GM12878 (cell line): ENCODE results near the gene CFDP1. TPM values are rescaled to one million over a fixed set of nuclear protein-coding genes. Genes with fewer than 3 reads are reported as not detected.

Source experiments
- CBX3 ChIP-seq: fragments of 200-600 bp; sonication (generic); IDR thresholded peaks from 2 replicates; pipeline ENCODE4 v1.6.1; 2016; ENCODE audit warnings: low read depth, borderline replicate concordance
- CEBPZ ChIP-seq: fragments of 150-350 bp; IDR thresholded peaks from 2 replicates; pipeline ENCODE4 v1.6.1; 2016; ENCODE audit warnings: low read depth, low read length
- CHD2 ChIP-seq: IDR thresholded peaks from 2 replicates; pipeline ENCODE4 v1.6.1; 2011; ENCODE audit warnings: low read depth, low read length, improper control_type of control experiment, borderline replicate concordance
- DPF2 ChIP-seq: fragments of 450-650 bp; IDR thresholded peaks from 2 replicates; pipeline ENCODE4 v1.6.1; 2017; ENCODE audit warnings: mild to moderate bottlenecking
- ESRRA ChIP-seq: IDR thresholded peaks from 2 replicates; pipeline ENCODE4 v1.6.1; 2012; ENCODE audit warnings: mild to moderate bottlenecking, low read length, improper control_type of control experiment
- GATAD2B ChIP-seq: fragments of 450-650 bp; conservative IDR thresholded peaks from 2 replicates; pipeline ENCODE4 v1.6.1; 2017; ENCODE audit warnings: low read depth, mild to moderate bottlenecking, moderate library complexity
- HCFC1 ChIP-seq: fragments of 150-350 bp; IDR thresholded peaks from 2 replicates; pipeline ENCODE4 v1.6.1; 2014; ENCODE audit warnings: low read length
- MXI1 ChIP-seq: fragments of 150-350 bp; IDR thresholded peaks from 2 replicates; pipeline ENCODE4 v1.6.1; 2011; ENCODE audit warnings: low read depth, mild to moderate bottlenecking, inconsistent platforms, low read length, improper control_type of control experiment
- NBN ChIP-seq: fragments of 450-650 bp; IDR thresholded peaks from 2 replicates; pipeline ENCODE4 v1.6.1; 2016
- NFXL1 ChIP-seq: fragments of 450-650 bp; IDR thresholded peaks from 2 replicates; pipeline ENCODE4 v1.6.1; 2017; ENCODE audit warnings: antibody characterized with exemption, mild to moderate bottlenecking, borderline replicate concordance
- NRF1 ChIP-seq: conservative IDR thresholded peaks from 2 replicates; pipeline ENCODE4 v1.6.1; 2011; ENCODE audit warnings: mild to moderate bottlenecking, low read depth, low read length, improper control_type of control experiment
- POLR2A ChIP-seq: IDR thresholded peaks from 2 replicates; pipeline ENCODE4 v1.6.1; 2011; ENCODE audit warnings: low read depth, mild to moderate bottlenecking, low read length
- RAD51 ChIP-seq: fragments of 450-650 bp; IDR thresholded peaks from 2 replicates; pipeline ENCODE4 v1.6.1; 2016; ENCODE audit warnings: moderate library complexity, mild to moderate bottlenecking, inconsistent platforms
- RB1 ChIP-seq: fragments of 450-650 bp; formaldehyde crosslinking; IDR thresholded peaks from 2 replicates; pipeline ENCODE4 v1.6.1; 2017; ENCODE audit warnings: mild to moderate bottlenecking, borderline replicate concordance
- STAT1 ChIP-seq: fragments of 450-650 bp; conservative IDR thresholded peaks from 2 replicates; pipeline ENCODE4 v1.6.1; 2014; ENCODE audit warnings: antibody characterized with exemption, mild to moderate bottlenecking
- SUZ12 ChIP-seq: fragments of 200-600 bp; sonication (generic); IDR thresholded peaks from one replicate; pipeline ENCODE4 v1.6.1; 2018; ENCODE audit warnings: antibody characterized with exemption, mild to moderate bottlenecking; ENCODE audit not compliant: unreplicated experiment
- TAF1 ChIP-seq: IDR thresholded peaks from 2 replicates; pipeline ENCODE4 v1.6.1; 2011; ENCODE audit warnings: mild to moderate bottlenecking, low read depth, low read length, borderline replicate concordance
- ZNF217 ChIP-seq: fragments of 450-650 bp; IDR thresholded peaks from 2 replicates; pipeline ENCODE4 v1.6.1; 2017; ENCODE audit warnings: antibody characterized with exemption, mild to moderate bottlenecking
- ZNF274 ChIP-seq: IDR thresholded peaks from one replicate; pipeline ENCODE4 v1.8.0; 2011; ENCODE audit not compliant: insufficient read length, insufficient read depth
- ZNF622 ChIP-seq: fragments of 450-650 bp; IDR thresholded peaks from 2 replicates; pipeline ENCODE4 v1.6.1; 2017; ENCODE audit warnings: mild to moderate bottlenecking, inconsistent platforms
- polyA plus RNA-seq, 11 experiments: library from polyadenylated mRNA; depleted of rRNA in 4 of 11; unstranded in 6 of 11; stranded (reverse) in 5 of 11; fragments of >200 nt; fragmentation: Nextera tagmentation in 4 of 11; fragmentation: Illumina TruSeq in 1 of 11; extraction: Ambion mirVana in 4 of 11; extraction: Trizol in 1 of 11; gene quantifications; 1 replicate in 1 of 11; 2 replicates in 10 of 11; pipeline versions ENCODE4 v1.2.1 to v1.2.3, GENCODE V29; 2011 to 2016; ENCODE audit warnings: inconsistent platforms in 2 of 11, missing spikeins in 2 of 11, low read depth in 1 of 11
- total RNA-seq, 4 experiments: library from RNA; depleted of rRNA in 3 of 4; stranded (reverse); fragments of >200 nt in 3 of 4; fragmentation: Illumina TruSeq in 1 of 4; extraction: Trizol in 1 of 4; gene quantifications; 2 replicates each; pipeline versions ENCODE4 v1.2.1 to v1.2.3, GENCODE V29; 2013 to 2021
- TF ChIP-seq, protein P1 (sequence below): IDR thresholded peaks from 2 replicates; pipeline ENCODE4 v1.6.1; 2011; ENCODE audit warnings: low read depth, low read length, improper control_type of control experiment, borderline replicate concordance
- TF ChIP-seq, protein P2 (sequence below): IDR thresholded peaks from 2 replicates; pipeline ENCODE4 v1.6.1; 2012; ENCODE audit warnings: low read depth, low read length, improper control_type of control experiment
- TF ChIP-seq, protein P3 (sequence below): fragments of 450-650 bp; IDR thresholded peaks from 2 replicates; pipeline ENCODE4 v1.6.1; 2018; ENCODE audit warnings: mild to moderate bottlenecking, low read depth, moderate library complexity; ENCODE audit not compliant: partially characterized antibody

The CFDP1 gene
- total and polyA plus RNA-seq, 10 of the 15 experiments (the other 5 are each of a cell fraction or from before 2014, with no cell fraction given) = 22.3 to 64.8 (median 36.7) TPM

GRCh38 chr16:75432828-75433731 is at the start of gene CFDP1 (continued):
- TF ChIP-seq SUZ12 (no peak), TAF1 (0 out of 2 replicates have a peak, but pooled peaks have one; percentile 13), STAT1 (no peak; the same call in 1 of the 2 replicates), CHD2 (peak; percentile 10; the same call in 1 of the 2 replicates), CEBPZ (no peak), NRF1 (peak; percentile 57; the same call in 1 of the 2 replicates), RB1 (peak; percentile 98; the same call in 1 of the 2 replicates), NFXL1 (peak; percentile 86), RAD51 (peak; percentile 35; the same call in 1 of the 2 replicates), ZNF622 (no peak), POLR2A (peak; percentile 78), MXI1 (peak; percentile 93), CBX3 (no peak), ZNF217 (peak; percentile 40; the same call in 1 of the 2 replicates), DPF2 (peak; percentile 82), GATAD2B (peak; percentile 86), ESRRA (no peak), ZNF274 (no peak), NBN (0 out of 2 replicates have a peak, but pooled peaks have one; percentile 28), HCFC1 (peak; percentile 89)
- TF ChIP-seq, protein P1, sequence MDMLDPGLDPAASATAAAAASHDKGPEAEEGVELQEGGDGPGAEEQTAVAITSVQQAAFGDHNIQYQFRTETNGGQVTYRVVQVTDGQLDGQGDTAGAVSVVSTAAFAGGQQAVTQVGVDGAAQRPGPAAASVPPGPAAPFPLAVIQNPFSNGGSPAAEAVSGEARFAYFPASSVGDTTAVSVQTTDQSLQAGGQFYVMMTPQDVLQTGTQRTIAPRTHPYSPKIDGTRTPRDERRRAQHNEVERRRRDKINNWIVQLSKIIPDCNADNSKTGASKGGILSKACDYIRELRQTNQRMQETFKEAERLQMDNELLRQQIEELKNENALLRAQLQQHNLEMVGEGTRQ = peak; percentile 46
- TF ChIP-seq, protein P2, sequence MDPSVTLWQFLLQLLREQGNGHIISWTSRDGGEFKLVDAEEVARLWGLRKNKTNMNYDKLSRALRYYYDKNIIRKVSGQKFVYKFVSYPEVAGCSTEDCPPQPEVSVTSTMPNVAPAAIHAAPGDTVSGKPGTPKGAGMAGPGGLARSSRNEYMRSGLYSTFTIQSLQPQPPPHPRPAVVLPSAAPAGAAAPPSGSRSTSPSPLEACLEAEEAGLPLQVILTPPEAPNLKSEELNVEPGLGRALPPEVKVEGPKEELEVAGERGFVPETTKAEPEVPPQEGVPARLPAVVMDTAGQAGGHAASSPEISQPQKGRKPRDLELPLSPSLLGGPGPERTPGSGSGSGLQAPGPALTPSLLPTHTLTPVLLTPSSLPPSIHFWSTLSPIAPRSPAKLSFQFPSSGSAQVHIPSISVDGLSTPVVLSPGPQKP = peak; percentile 65
- TF ChIP-seq, protein P3, sequence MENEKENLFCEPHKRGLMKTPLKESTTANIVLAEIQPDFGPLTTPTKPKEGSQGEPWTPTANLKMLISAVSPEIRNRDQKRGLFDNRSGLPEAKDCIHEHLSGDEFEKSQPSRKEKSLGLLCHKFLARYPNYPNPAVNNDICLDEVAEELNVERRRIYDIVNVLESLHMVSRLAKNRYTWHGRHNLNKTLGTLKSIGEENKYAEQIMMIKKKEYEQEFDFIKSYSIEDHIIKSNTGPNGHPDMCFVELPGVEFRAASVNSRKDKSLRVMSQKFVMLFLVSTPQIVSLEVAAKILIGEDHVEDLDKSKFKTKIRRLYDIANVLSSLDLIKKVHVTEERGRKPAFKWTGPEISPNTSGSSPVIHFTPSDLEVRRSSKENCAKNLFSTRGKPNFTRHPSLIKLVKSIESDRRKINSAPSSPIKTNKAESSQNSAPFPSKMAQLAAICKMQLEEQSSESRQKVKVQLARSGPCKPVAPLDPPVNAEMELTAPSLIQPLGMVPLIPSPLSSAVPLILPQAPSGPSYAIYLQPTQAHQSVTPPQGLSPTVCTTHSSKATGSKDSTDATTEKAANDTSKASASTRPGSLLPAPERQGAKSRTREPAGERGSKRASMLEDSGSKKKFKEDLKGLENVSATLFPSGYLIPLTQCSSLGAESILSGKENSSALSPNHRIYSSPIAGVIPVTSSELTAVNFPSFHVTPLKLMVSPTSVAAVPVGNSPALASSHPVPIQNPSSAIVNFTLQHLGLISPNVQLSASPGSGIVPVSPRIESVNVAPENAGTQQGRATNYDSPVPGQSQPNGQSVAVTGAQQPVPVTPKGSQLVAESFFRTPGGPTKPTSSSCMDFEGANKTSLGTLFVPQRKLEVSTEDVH = peak; percentile 92
